GM12878 (cell line): ENCODE data around the gene NOP14.

ENCODE experiments used
- CREB1 ChIP-seq: IDR thresholded peaks from 2 replicates; pipeline ENCODE4 v1.6.1; 2012; ENCODE audit warnings: low read depth, mild to moderate bottlenecking, inconsistent platforms
- CTCF ChIP-seq, 3 experiments: IDR thresholded peaks in 2 of 3; conservative IDR thresholded peaks in 1 of 3; 2 replicates each; pipeline ENCODE4 v1.5.1; 2011; ENCODE audit warnings: low read depth in 3 of 3, low read length in 3 of 3, mild to moderate bottlenecking in 3 of 3, control low read depth in 2 of 3, moderate library complexity in 2 of 3, inconsistent platforms in 1 of 3, mixed read lengths in 1 of 3; ENCODE audit not compliant: control insufficient read depth in 2 of 3, insufficient read depth in 1 of 3; ENCODE audit errors: extremely low read depth in 1 of 3
- E2F4 ChIP-seq: IDR thresholded peaks from 2 replicates; pipeline ENCODE4 v1.6.1; 2012; ENCODE audit warnings: low read depth, low read length, improper control_type of control experiment
- EZH2 ChIP-seq: IDR thresholded peaks from 2 replicates; pipeline ENCODE4 v1.6.1; 2012; ENCODE audit warnings: low read depth, mild to moderate bottlenecking, control low read depth, inconsistent platforms, low read length, borderline replicate concordance; ENCODE audit not compliant: control insufficient read depth
- MYC ChIP-seq: IDR thresholded peaks from 2 replicates; pipeline ENCODE4 v1.6.1; 2011; ENCODE audit warnings: mild to moderate bottlenecking, low read length, moderate library complexity, inconsistent platforms; ENCODE audit not compliant: insufficient read depth, insufficient replicate concordance, insufficient read length, severe bottlenecking
- NR2C2 ChIP-seq: IDR thresholded peaks from 2 replicates; pipeline ENCODE4 v1.6.1; 2011; ENCODE audit warnings: borderline replicate concordance, low read depth; ENCODE audit not compliant: control insufficient read depth, insufficient read length
- POLR2AphosphoS5 ChIP-seq: IDR thresholded peaks from 2 replicates; pipeline ENCODE4 v1.6.1; 2011; ENCODE audit warnings: mild to moderate bottlenecking, low read length, inconsistent platforms
- RAD21 ChIP-seq: IDR thresholded peaks from 2 replicates; pipeline ENCODE4 v1.6.1; 2011; ENCODE audit warnings: mild to moderate bottlenecking, low read depth, low read length, moderate library complexity; ENCODE audit not compliant: insufficient read depth
- RCOR1 ChIP-seq: conservative IDR thresholded peaks from 2 replicates; pipeline ENCODE4 v1.6.1; 2012; ENCODE audit warnings: low read depth, low read length, improper control_type of control experiment
- STAT1 ChIP-seq: fragments of 450-650 bp; conservative IDR thresholded peaks from 2 replicates; pipeline ENCODE4 v1.6.1; 2014; ENCODE audit warnings: antibody characterized with exemption, mild to moderate bottlenecking
- TCF12 ChIP-seq: IDR thresholded peaks from 2 replicates; pipeline ENCODE4 v1.6.1; 2011; ENCODE audit warnings: low read depth, mild to moderate bottlenecking, low read length
- ZBTB33 ChIP-seq: fragments of 450-650 bp; IDR thresholded peaks from 2 replicates; pipeline ENCODE4 v1.6.1; 2017; ENCODE audit warnings: mild to moderate bottlenecking
- ZNF384 ChIP-seq: IDR thresholded peaks from 2 replicates; pipeline ENCODE4 v1.6.1; 2012; ENCODE audit warnings: low read depth, mild to moderate bottlenecking, low read length, improper control_type of control experiment, borderline replicate concordance

- TF ChIP-seq CREB1 (no peak), RCOR1 (0 out of 2 replicates have a peak, but pooled peaks have one; percentile 19), RAD21 (0 out of 2 replicates have a peak, but pooled peaks have one; percentile 4), STAT1 (no peak), CTCF (IDR thresholded peaks at IDR 0.05 in 2 of 3, conservative IDR thresholded peaks at IDR 0.05 in 1 of 3; ENCODE audit: control insufficient read depth in 2 of 3, extremely low read depth in 1 of 3, insufficient read depth in 1 of 3, low read depth in 3 of 3, low read length in 3 of 3) (no peak), POLR2AphosphoS5 (peak; percentile 65), MYC (no peak), ZNF384 (no peak), EZH2 (no peak), ZBTB33 (no peak), TCF12 (peak; percentile 68), E2F4 (no peak), NR2C2 (no peak)
Measured at GRCh38 chr4:2937146-2937857, 25.9 kb downstream of the NOP14 start.
